H1 (cell line): ENCODE data around the gene ARHGAP27. TPM values are rescaled to one million over a fixed set of nuclear protein-coding genes. Genes with fewer than 3 reads are reported as not detected.

Experiments
- CTCF ChIA-PET: fragments of 300-600 bp; sonication (Branson Sonifier 250); formaldehyde crosslinking; loops from one replicate; lab custom pipeline; 2021; ENCODE audit not compliant: partially characterized antibody; lab: Charles Lee
- POLR2A ChIA-PET: fragments of 300-600 bp; sonication (Branson Sonifier 250); formaldehyde crosslinking; loops from one replicate; lab custom pipeline; 2021; ENCODE audit warnings: inconsistent platforms; ENCODE audit not compliant: partially characterized antibody; lab: Charles Lee
- DNase-seq, 2 experiments: peaks; one replicate each; pipeline versions ENCODE4 v3.0.0 to v3.0.0-alpha.2; 2010 to 2022; ENCODE audit warnings: low spot score in 2 of 2, low read depth in 1 of 2, mixed read lengths in 1 of 2
- FAIRE-seq: peaks from 2 replicates; lab custom pipeline; 2011; peaks lifted over from hg19 to GRCh38; lab: Jason Lieb, UNC
- H2AFZ ChIP-seq: 2 replicates; pipeline ENCODE4 v1.8.1; 2012; ENCODE audit warnings: low read length, inconsistent platforms
- H2AK5ac ChIP-seq: 2 replicates; pipeline ENCODE4 v1.6.1; 2013; ENCODE audit warnings: low read depth, low read length
- H2BK120ac ChIP-seq: replicated peaks from 2 replicates; pipeline ENCODE3; 2013; ENCODE audit warnings: low read depth, low read length, inconsistent platforms
- H2BK12ac ChIP-seq: 2 replicates; pipeline ENCODE4 v1.6.1; 2013; ENCODE audit warnings: low read depth, low read length
- H2BK15ac ChIP-seq: 2 replicates; pipeline ENCODE4 v1.6.1; 2013; ENCODE audit warnings: low read length
- H2BK20ac ChIP-seq: 2 replicates; pipeline ENCODE4 v1.6.1; 2013; ENCODE audit warnings: low read length
- H2BK5ac ChIP-seq: 2 replicates; pipeline ENCODE4 v1.6.1; 2013; ENCODE audit warnings: low read depth, low read length
- H3K14ac ChIP-seq: 2 replicates; pipeline ENCODE4 v1.6.1; 2013; ENCODE audit warnings: inconsistent platforms; ENCODE audit not compliant: insufficient read length
- H3K18ac ChIP-seq: 2 replicates; pipeline ENCODE4 v1.6.1; 2013; ENCODE audit warnings: low read length; ENCODE audit errors: extremely low read depth
- H3K23ac ChIP-seq: 2 replicates; pipeline ENCODE4 v1.6.1; 2013; ENCODE audit warnings: inconsistent platforms; ENCODE audit not compliant: insufficient read length
- H3K23me2 ChIP-seq: 2 replicates; pipeline ENCODE4 v1.6.1; 2013; ENCODE audit warnings: low read depth, low read length
- H3K27ac ChIP-seq: 2 replicates; pipeline ENCODE4 v1.6.1; 2011; ENCODE audit warnings: low read depth, low read length, inconsistent platforms
- H3K27me3 ChIP-seq, 4 experiments: replicated peaks in 1 of 4; 1 replicate in 1 of 4; 2 replicates in 3 of 4; pipeline versions ENCODE4 v1.6.1 to v1.8.1; 2011 to 2013; ENCODE audit warnings: low read length in 3 of 4, mild to moderate bottlenecking in 3 of 4, inconsistent platforms in 2 of 4, mixed read lengths in 2 of 4, moderate library complexity in 1 of 4; ENCODE audit not compliant: control insufficient read depth in 3 of 4, insufficient read depth in 3 of 4; ENCODE audit errors: extremely low read depth in 1 of 4
- H3K36me3 ChIP-seq, 4 experiments: 2 replicates each; pipeline versions ENCODE4 v1.6.1 to v1.8.1; 2011 to 2013; ENCODE audit warnings: mild to moderate bottlenecking in 4 of 4, low read length in 3 of 4, moderate library complexity in 2 of 4, control low read depth in 1 of 4, inconsistent platforms in 1 of 4; ENCODE audit not compliant: insufficient read depth in 4 of 4, control insufficient read depth in 2 of 4
- H3K4ac ChIP-seq: replicated peaks from 2 replicates; pipeline ENCODE3; 2013; ENCODE audit warnings: low read length, low read depth, mixed read lengths, inconsistent platforms; ENCODE audit not compliant: insufficient read length
- H3K4me1 ChIP-seq, 4 experiments: replicated peaks in 1 of 4; 1 replicate in 1 of 4; 2 replicates in 3 of 4; pipeline versions ENCODE4 v1.6.1 to v1.8.1; 2011 to 2013; ENCODE audit warnings: low read length in 3 of 4, inconsistent platforms in 2 of 4, mixed read lengths in 1 of 4; ENCODE audit not compliant: insufficient read depth in 4 of 4, control insufficient read depth in 3 of 4
- H3K4me2 ChIP-seq, 2 experiments: 2 replicates each; pipeline versions ENCODE4 v1.6.1 to v1.8.1; 2011 to 2013; ENCODE audit warnings: low read depth in 2 of 2, low read length in 2 of 2, control low read depth in 1 of 2, inconsistent platforms in 1 of 2, mild to moderate bottlenecking in 1 of 2; ENCODE audit not compliant: insufficient read depth in 1 of 2
- H3K4me3 ChIP-seq, 4 experiments: fragments of 200-600, 300-600 bp in 1 of 4; sonication (generic), shearing (Covaris generic), sonication (Bioruptor Twin) in 1 of 4; 2 replicates each; pipeline versions ENCODE4 v1.5.1 to v1.8.1; 2011 to 2016; ENCODE audit warnings: low read length in 4 of 4, low read depth in 3 of 4, control low read depth in 2 of 4, inconsistent platforms in 2 of 4, mild to moderate bottlenecking in 2 of 4, mixed read lengths in 1 of 4, moderate library complexity in 1 of 4; ENCODE audit not compliant: insufficient read depth in 2 of 4; ENCODE audit errors: extremely low read depth in 1 of 4
- H3K56ac ChIP-seq: replicated peaks from 2 replicates; pipeline ENCODE3; 2013; ENCODE audit warnings: low read depth, mild to moderate bottlenecking, mixed read lengths, low read length, inconsistent platforms; ENCODE audit not compliant: insufficient read length
- H3K79me1 ChIP-seq: 2 replicates; pipeline ENCODE4 v1.6.1; 2013; ENCODE audit warnings: low read depth, low read length, control low read depth
- H3K79me2 ChIP-seq, 2 experiments: 2 replicates each; pipeline versions ENCODE4 v1.6.1 to v1.8.1; 2012 to 2013; ENCODE audit warnings: low read length in 2 of 2, mild to moderate bottlenecking in 2 of 2, inconsistent platforms in 1 of 2; ENCODE audit not compliant: insufficient read depth in 2 of 2, control insufficient read depth in 1 of 2
- H3K9ac ChIP-seq, 4 experiments: replicated peaks in 1 of 4; 1 replicate in 1 of 4; 2 replicates in 3 of 4; pipeline versions ENCODE4 v1.6.1 to v1.8.1; 2011 to 2013; ENCODE audit warnings: low read depth in 3 of 4, low read length in 3 of 4, control low read depth in 2 of 4, mild to moderate bottlenecking in 2 of 4, moderate library complexity in 2 of 4, inconsistent platforms in 1 of 4; ENCODE audit errors: extremely low read depth in 1 of 4
- H3K9me3 ChIP-seq, 2 experiments: 2 replicates each; pipeline versions ENCODE4 v1.6.1 to v1.8.1; 2012 to 2013; ENCODE audit warnings: mild to moderate bottlenecking in 2 of 2, moderate library complexity in 2 of 2, control low read depth in 1 of 2, inconsistent platforms in 1 of 2, low read depth in 1 of 2, low read length in 1 of 2, mixed read lengths in 1 of 2; ENCODE audit not compliant: insufficient read depth in 2 of 2
- H4K20me1 ChIP-seq, 2 experiments: replicated peaks in 1 of 2; 2 replicates each; pipeline versions ENCODE3 to v1.8.1; 2011 to 2013; ENCODE audit warnings: inconsistent platforms in 2 of 2, low read length in 2 of 2, mild to moderate bottlenecking in 1 of 2; ENCODE audit not compliant: insufficient read depth in 2 of 2, control insufficient read depth in 1 of 2
- H4K5ac ChIP-seq: 2 replicates; pipeline ENCODE4 v1.6.1; 2013; ENCODE audit warnings: low read length, low read depth, mixed read lengths, inconsistent platforms; ENCODE audit not compliant: insufficient read length
- H4K8ac ChIP-seq: 2 replicates; pipeline ENCODE4 v1.8.0; 2013; ENCODE audit warnings: mild to moderate bottlenecking, moderate library complexity, low read length, inconsistent platforms; ENCODE audit not compliant: insufficient read depth; ENCODE audit errors: extremely low read depth
- H4K91ac ChIP-seq: replicated peaks from 2 replicates; pipeline ENCODE3; 2013; ENCODE audit warnings: low read length, mixed read lengths, inconsistent platforms; ENCODE audit not compliant: insufficient read length
- BRCA1 ChIP-seq: IDR thresholded peaks from 2 replicates; pipeline ENCODE4 v1.6.1; 2012; ENCODE audit warnings: low read depth, low read length, improper control_type of control experiment
- CBX5 ChIP-seq: fragments of 300-800, 300-1000 bp; sonication (generic); IDR thresholded peaks from 2 replicates; pipeline ENCODE4 v1.7.1; 2016; ENCODE audit warnings: antibody characterized with exemption, low read length, low read depth
- CBX8 ChIP-seq: fragments of 300-800, 300-1000 bp; sonication (generic); IDR thresholded peaks from 2 replicates; pipeline ENCODE4 v1.7.1; 2016; ENCODE audit warnings: low read depth, low read length, borderline replicate concordance
- KDM4A ChIP-seq: IDR thresholded peaks from one replicate; pipeline ENCODE4 v1.7.1; 2012; ENCODE audit warnings: low read depth, mild to moderate bottlenecking, moderate library complexity, low read length, inconsistent platforms; ENCODE audit not compliant: severe bottlenecking
- MAFK ChIP-seq: IDR thresholded peaks from 2 replicates; pipeline ENCODE4 v1.6.1; 2012; ENCODE audit warnings: low read depth, mild to moderate bottlenecking, improper control_type of control experiment, low read length
- RNF2 ChIP-seq: fragments of 200-900, 300-1000 bp; sonication (generic); IDR thresholded peaks from 2 replicates; pipeline ENCODE4 v1.7.1; 2016; ENCODE audit warnings: borderline replicate concordance, low read depth, mild to moderate bottlenecking, antibody characterized with exemption, low read length; ENCODE audit not compliant: poor library complexity, severe bottlenecking; ENCODE audit errors: missing control alignments
- RXRA ChIP-seq: IDR thresholded peaks from 2 replicates; pipeline ENCODE4 v1.6.1; 2011; ENCODE audit warnings: low read depth, mild to moderate bottlenecking, low read length, moderate library complexity; ENCODE audit not compliant: insufficient read depth
- SIN3A ChIP-seq, 2 experiments: IDR thresholded peaks in 1 of 2; conservative IDR thresholded peaks in 1 of 2; 2 replicates each; pipeline ENCODE4 v1.6.1; 2011 to 2012; ENCODE audit warnings: low read length in 2 of 2, improper control_type of control experiment in 1 of 2, low read depth in 1 of 2, mild to moderate bottlenecking in 1 of 2
- SIX5 ChIP-seq: IDR thresholded peaks from 2 replicates; pipeline ENCODE4 v1.6.1; 2011; ENCODE audit warnings: mild to moderate bottlenecking, low read depth, low read length
- SP4 ChIP-seq: IDR thresholded peaks from 2 replicates; pipeline ENCODE4 v1.6.1; 2012; ENCODE audit warnings: low read length, inconsistent platforms
- TAF7 ChIP-seq: optimal IDR thresholded peaks from 2 replicates; pipeline ENCODE3; 2011; ENCODE audit warnings: low read depth, mild to moderate bottlenecking, inconsistent platforms, low read length, moderate library complexity, borderline replicate concordance
- WGBS, 2 experiments: shearing (Covaris generic) in 1 of 2; methylation state at CpG; one replicate each; pipeline versions ENCODE4 v1.1.6 to v1.1.7; 2013 to 2015; ENCODE audit warnings: low lambda C conversion rate in 2 of 2, mixed read lengths in 2 of 2, inconsistent platforms in 1 of 2, low coverage in 1 of 2, missing lambda C conversion rate in 1 of 2; ENCODE audit not compliant: insufficient replicate concordance in 2 of 2, insufficient coverage in 1 of 2, insufficient read length in 1 of 2; ENCODE audit errors: extremely low coverage in 1 of 2, missing lambda C conversion rate in 1 of 2; 5-methylcytosine and 5-hydroxymethylcytosine counted together
- polyA plus RNA-seq, 7 experiments: library from polyadenylated mRNA; depleted of rRNA in 3 of 7; stranded (reverse) in 5 of 7; unstranded in 2 of 7; fragments of >200 nt in 5 of 7; fragments of 200-250 nt in 2 of 7; gene quantifications; 1 replicate in 5 of 7; 2 replicates in 1 of 7; 4 replicates in 1 of 7; pipeline versions ENCODE4 v1.2.1 to v1.2.3, GENCODE V29; 2011 to 2013; ENCODE audit warnings: missing spikeins in 2 of 7, mixed read lengths in 2 of 7
- total RNA-seq: library from RNA; stranded (reverse); fragmentation: NEBNext Ultra II Directional; extraction: Animal tissue kit (Norgen Biotek cat#: 25700); gene quantifications from 2 replicates; pipeline ENCODE4 v1.2.1, GENCODE V29; 2021
- TF ChIP-seq, protein P1 (sequence below): IDR thresholded peaks from 2 replicates; pipeline ENCODE4 v1.6.1; 2011; ENCODE audit warnings: low read length, improper control_type of control experiment

Gene ARHGAP27
- total and polyA plus RNA-seq, 2 of the 8 experiments (the other 6 are each of a cell fraction or from before 2014, with no cell fraction given), result 11.6 to 13.1 TPM

DNA sequence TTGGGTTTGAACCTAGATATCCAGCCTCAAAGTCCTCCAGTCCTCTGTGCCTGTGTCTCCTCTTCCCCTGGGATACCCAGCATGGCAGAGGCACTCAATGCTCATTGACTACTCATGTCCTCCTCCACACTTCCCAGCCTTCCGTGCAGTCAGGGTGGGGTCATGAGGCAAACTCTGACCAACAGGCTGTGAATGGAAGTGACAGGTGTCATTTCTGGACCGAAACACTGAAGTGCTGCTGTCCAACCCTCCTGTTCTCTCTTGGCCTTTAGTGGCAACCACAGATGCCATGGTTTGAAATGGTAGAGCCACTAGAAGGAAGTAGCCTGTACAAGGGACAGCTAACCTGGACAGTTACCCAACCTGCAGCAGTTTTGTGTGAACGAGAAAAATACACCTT lies 69.2 kb downstream of the ARHGAP27 start:
- 93% methylated on average over 3 of the region's 3 CpGs; no CpG with 5 or more reads in 1 of the 2 experiments for WGBS, 2 experiments
- TF ChIP-seq, protein P1, sequence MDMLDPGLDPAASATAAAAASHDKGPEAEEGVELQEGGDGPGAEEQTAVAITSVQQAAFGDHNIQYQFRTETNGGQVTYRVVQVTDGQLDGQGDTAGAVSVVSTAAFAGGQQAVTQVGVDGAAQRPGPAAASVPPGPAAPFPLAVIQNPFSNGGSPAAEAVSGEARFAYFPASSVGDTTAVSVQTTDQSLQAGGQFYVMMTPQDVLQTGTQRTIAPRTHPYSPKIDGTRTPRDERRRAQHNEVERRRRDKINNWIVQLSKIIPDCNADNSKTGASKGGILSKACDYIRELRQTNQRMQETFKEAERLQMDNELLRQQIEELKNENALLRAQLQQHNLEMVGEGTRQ, result no peak
- no peak for TF ChIP-seq MAFK
- TF ChIP-seq CBX8, result no peak
- TF ChIP-seq SIN3A (conservative IDR thresholded peaks at IDR 0.05 in 1 of 2, IDR thresholded peaks at IDR 0.05 in 1 of 2; ENCODE audit: low read depth in 1 of 2, low read length in 2 of 2), result no peak
- no peak for TF ChIP-seq BRCA1
- no peak for TF ChIP-seq RNF2
- TF ChIP-seq KDM4A, result no peak
- TF ChIP-seq SP4, result no peak
- TF ChIP-seq RXRA, result no peak
- TF ChIP-seq CBX5, result no peak
- TF ChIP-seq TAF7, result no peak
- TF ChIP-seq SIX5, result no peak

More for the DNA sequence above, 69.2 kb downstream of the ARHGAP27 start:
- no peak overlapping the region for H2AFZ ChIP-seq
- no peaks in the 10 kb centered on the region for H3K23me2 ChIP-seq
- no peak for DNase-seq
- H2BK12ac ChIP-seq, result peak overlapping the region; percentile 46; the same call in 1 of the 2 replicates
- H2BK20ac ChIP-seq, result peak overlapping the region; percentile 96; the same call in 1 of the 2 replicates
- H3K4me3 ChIP-seq, result no peak overlapping the region
- H3K27me3 ChIP-seq, result no peaks in the 10 kb centered on the region; a peak in 2 of 7 replicates
- no peak overlapping the region for H3K23ac ChIP-seq
- H3K9me3 ChIP-seq, result no peaks in the 10 kb centered on the region
- H3K79me1 ChIP-seq, result no peaks in the 10 kb centered on the region
- H3K4me2 ChIP-seq, result no peak overlapping the region; a peak in 1 of 4 replicates
- H2BK15ac ChIP-seq, result peak overlapping the region; percentile 93; the same call in 1 of the 2 replicates
- no peak overlapping the region for H4K5ac ChIP-seq
- no peak overlapping the region for H3K9ac ChIP-seq
- peak overlapping the region; percentile 32 for H2AK5ac ChIP-seq
- POLR2A ChIA-PET, result interaction anchor here (1.1 to 2.9 kb wide), 5 partner anchors 8 to 80 kb away, joined by 3 to 15 read pairs (median 4); partner anchors contain the start of gene MAP3K14
- H3K4ac ChIP-seq, result peak overlapping the region; percentile 82
- CTCF ChIA-PET, result interaction anchor here (0.7 to 2.2 kb wide), 5 partner anchors 17 to 86 kb away, joined by 3 to 8 read pairs (median 4); no protein-coding TSS in a partner anchor
- H3K56ac ChIP-seq, result no peak overlapping the region
- H3K79me2 ChIP-seq, result no peaks in the 10 kb centered on the region
- no peak overlapping the region for H4K8ac ChIP-seq
- no peak overlapping the region for H3K14ac ChIP-seq
- peak overlapping the region; percentile 88; the same call in 1 of the 2 replicates for H3K18ac ChIP-seq
- H3K4me1 ChIP-seq, result peaks cover 5 to 18% (median 10%) of the 10 kb centered on the region in 4 experiments
- no peak for FAIRE-seq
- peak overlapping the region; percentile 87 for H4K91ac ChIP-seq
- H4K20me1 ChIP-seq, result no peaks in the 10 kb centered on the region
- H2BK120ac ChIP-seq, result peak overlapping the region; percentile 12
- H2BK5ac ChIP-seq, result peak overlapping the region; percentile 91; the same call in 1 of the 2 replicates
- H3K36me3 ChIP-seq, result no peaks in the 10 kb centered on the region
- H3K27ac ChIP-seq, result no peak overlapping the region
